GM15510 (cell line): ENCODE data around the gene ABHD2.

Source experiments
- POLR2A ChIP-seq: IDR thresholded peaks from 3 replicates; pipeline ENCODE4 v1.6.1; 2011; ENCODE audit warnings: borderline replicate concordance; ENCODE audit not compliant: insufficient read length; ENCODE audit errors: extremely low read depth

ABHD2 gene

DNA sequence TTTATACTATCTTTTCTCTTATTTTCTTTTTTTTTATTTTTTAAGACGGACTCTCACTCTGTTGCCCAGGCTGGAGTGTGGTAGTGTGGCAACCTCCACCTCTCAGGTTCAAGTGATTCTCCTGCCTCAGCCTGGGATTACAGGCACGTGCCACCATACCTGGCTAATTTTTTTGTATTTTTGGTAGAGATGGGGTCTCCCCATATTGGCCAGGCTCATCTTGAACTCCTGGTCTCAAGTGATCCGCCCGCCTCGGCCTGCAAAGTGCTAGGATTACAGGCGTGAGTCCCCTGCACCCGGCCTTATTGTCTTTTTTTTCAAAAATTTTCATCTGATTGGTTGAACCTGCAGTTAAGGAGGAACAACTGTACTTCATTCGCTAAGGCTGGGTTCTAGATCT is 21.8 kb downstream of the ABHD2 start:
- TF ChIP-seq POLR2A: no peak

DNA sequence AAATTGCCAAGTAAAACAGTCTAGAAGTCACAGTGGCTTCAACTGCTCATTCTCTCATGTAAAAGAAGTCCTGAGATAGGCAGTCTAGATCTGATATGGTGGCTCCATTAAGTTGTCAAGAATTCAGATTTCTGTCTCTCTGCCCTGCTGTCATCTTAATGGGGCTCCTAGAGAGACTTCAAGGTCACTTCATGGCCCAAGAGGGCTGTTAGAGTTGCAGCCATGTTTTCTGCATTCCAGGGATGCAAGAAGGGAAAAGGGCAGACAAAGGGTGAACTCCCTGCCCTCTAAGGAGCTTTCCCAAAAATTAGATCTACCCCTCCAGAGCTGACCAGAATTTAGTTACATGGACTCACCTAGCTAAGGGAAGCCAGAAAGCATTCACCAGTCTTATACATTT is 23.1 kb downstream of the ABHD2 start:
- TF ChIP-seq POLR2A: no peak

DNA sequence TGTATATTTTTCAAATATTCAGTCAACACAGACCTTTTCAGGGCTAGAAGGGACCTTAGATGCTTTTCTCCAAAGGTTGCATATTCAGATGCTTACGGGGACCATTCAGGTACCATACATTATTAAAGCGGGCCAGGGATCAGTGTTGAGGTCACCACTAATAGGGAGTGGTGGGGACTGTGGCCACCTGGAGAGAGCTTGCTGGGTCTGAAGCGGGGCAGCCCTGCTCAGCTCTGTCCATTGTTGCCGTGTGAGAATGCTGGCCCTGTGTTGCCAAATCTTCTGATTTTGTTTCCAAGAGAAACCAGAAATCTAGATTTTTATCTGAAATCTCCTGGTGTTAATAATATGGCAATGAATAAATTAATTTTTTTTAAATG is 23.7 kb downstream of the ABHD2 start:
- no peak for TF ChIP-seq POLR2A

DNA sequence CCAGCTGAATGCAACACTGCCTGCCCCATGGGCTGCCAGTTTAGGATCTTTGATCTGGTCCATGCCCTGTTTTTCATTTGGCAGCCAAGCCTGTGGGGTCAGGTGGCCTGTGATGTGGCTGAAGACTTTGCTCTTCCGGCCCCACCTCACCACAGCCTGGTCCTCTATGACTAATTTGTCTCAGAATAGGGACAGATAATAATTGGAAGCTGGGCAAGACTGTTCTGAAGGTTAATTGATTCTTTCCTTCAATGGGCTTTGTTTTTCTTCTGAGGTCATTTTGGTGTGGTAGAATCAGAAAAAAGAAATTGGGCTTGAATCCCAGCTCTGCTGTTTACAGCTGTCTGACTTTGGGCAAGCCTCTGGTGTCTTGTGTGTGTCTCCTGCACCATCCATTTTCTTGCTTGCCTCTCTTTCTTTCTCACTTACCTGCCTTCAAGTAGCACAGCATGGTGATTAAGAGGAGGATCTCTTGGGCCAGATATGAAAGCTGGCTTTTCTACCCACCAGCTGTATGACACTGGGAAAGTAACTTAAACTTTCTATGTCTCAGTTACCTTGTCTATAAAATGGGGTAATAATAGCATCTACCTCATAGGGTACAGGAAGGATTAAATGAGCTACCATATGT is 24.2 kb downstream of the ABHD2 start:
- TF ChIP-seq POLR2A: no peak

DNA sequence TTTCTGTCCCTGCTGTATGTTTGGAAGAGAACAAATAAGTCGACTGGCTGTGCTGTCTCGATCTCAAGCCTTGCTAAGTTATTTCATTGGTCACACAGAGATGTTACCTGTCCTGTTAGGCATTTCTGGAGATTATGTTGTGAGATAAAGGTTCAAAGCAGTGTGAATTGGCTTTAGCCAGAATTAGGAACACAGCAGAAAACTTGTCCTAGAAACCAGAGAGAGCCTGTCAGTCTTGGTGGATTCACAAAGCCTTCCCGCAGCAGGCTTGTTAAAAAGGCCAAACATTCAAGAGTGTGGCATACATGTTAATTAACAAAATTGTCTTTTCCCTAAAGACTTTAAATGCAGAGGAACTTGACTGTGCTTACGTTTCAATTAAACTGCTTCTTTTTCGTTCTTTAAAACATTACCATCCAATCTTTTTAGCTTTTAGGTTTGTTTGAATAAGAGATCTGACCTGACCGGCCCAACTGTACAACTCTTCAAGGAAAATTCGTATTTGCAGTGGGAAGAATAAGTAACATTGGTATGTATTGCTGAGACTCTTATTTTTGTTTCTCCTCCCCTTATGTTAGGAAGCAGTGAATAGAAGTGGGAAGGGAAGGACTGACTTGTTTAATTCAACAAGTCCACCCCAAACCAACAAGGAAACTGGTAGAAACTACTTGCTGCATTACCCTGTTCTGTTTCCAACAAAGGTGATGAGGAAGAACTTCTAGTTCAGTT is 25.2 kb downstream of the ABHD2 start:
- no peak for TF ChIP-seq POLR2A

DNA sequence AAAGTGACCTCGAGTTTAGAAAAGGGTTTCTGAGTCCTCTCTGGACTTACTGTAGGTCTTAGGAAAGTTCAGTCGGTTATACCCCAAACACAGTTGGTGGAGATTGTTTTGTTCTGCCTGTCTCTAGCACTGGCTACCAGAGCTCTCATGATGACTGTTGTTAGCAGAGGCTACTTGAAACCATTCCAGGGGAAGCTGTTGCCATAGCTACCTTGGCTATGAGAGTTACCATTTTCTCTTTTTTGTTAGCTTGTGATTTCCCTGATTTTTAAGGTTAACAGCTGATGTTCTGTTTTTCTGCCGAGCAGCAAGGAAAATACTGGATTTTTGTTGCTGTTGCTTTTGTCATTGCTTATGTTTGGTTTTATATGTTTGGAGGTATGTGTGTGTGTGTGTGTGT is 26.7 kb downstream of the ABHD2 start:
- TF ChIP-seq POLR2A: no peak

DNA sequence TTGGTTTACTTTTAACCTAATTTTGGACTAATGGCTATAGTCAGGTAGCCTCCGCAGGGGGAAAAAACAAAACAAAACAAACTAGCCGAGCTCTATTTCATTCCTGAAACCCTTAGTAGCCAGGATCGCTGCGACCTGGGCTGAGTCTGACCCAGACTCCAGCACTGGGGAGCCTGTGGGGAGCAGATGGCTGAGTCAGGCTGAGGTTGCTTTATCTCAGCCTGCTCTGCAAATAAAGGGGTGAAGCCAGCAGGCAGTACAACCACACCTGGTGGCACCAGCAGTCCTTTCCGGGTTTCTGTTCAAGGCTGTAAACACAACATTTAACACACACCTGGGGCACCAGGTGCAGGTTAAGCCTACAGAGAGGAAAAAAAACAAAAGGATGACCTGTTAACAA is 27.3 kb downstream of the ABHD2 start:
- TF ChIP-seq POLR2A: no peak

DNA sequence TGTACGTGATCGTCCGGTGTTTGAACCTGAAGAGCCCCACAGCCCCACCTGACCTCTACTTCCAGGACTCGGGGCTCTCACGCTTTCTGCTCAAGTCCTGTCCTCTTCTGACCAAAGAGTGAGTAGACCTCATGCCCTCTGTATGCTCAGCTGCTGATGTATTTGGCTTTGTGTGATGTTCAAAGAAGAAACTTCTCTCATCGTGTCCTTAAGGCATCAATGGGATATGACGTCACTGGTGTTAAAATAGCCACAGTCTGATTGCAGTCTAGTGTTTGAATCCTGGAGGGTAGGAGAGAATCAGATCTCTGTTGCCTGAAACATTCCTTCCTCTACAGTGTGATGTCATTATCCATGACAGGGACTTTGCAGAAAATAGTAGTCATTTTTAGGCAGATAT is 28.1 kb downstream of the ABHD2 start:
- no peak for TF ChIP-seq POLR2A

DNA sequence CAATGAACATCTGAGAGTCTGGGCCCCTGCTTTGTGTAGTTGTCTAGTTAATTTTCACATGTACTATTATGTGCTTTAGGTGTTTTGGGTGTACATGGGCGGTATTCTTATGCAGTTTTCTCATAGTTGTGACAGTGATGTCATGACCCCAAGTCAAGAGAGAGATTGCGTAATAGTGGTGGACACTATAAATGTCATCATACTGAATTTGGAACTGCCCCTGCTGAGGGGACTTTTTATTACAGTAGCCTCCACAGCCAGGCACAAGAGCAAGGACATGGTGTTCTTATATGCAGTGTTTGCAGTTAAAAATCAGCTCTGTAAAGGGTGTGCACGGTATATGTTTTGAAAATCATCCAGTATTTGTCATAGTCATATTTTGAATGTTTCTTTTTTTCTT is 29.5 kb downstream of the ABHD2 start:
- no peak for TF ChIP-seq POLR2A

DNA sequence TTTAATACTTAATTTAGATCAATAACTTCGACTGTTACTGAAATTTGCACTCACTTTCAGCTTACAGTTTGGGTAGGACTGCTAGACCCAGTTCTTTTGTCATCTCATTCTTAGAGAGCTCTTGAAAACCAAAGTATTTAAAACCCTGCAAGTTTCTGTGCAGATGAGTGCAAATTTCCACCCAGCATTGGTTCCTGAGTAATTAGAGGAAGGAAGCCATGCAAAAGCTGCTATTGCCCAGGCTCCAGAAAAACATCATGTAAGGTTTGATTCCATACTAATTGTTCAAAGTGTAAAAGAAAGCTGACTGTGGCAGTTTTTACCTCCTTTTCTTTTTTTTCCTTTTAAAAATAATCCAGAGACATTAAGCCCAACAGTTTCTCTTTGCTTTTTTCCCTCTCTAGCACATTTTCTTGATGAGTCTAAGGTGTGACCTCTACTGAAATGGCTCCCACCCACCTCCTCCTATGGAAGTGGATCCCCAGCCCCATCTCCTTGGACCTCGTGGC is 30.3 kb downstream of the ABHD2 start:
- TF ChIP-seq POLR2A: no peak

DNA sequence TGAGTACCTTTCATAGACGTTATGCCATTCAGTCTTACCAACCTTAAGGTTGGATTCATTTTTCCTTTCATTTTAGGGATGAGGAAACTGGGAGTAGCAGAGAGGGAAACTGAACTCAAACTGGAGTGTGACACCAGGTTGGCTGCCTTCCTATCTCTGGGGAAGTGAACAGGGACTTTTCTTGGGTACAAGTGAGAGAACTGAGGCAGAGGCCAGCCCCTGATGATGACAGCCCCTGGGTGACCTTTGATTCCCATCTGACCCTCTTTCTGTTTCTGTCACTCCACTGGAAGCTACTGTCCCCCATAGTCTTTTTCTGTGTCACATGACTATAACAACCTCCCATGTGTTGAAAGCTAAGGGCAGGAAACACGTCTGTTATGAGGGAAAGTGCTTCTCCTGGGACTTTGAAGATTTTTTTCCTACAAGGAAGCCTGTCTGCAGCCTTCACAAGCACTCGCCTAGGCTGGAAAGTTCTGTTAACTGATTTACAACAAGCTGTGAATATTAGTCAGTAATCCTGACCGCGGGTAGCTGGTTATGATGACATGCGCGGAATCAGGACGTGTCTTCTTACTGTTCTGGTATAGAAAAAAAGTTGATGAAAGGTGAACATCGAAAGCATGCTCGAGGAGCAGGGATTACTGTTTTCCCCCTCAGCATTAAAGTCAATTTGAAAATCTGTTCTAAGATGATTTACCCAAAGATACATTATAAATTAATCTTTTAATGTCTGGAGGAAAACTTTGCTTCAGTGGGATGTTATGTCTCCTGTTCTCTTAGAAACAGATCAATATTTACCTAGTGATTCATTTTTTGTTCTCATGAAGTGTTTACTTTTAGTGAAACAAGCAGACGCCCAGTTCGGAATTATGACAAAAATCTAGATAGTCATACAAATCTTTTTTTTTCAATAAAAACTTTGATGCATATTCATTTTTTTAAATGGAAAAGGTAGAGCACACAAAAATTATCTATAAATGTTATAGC is 31.5 kb downstream of the ABHD2 start:
- no peak for TF ChIP-seq POLR2A

DNA sequence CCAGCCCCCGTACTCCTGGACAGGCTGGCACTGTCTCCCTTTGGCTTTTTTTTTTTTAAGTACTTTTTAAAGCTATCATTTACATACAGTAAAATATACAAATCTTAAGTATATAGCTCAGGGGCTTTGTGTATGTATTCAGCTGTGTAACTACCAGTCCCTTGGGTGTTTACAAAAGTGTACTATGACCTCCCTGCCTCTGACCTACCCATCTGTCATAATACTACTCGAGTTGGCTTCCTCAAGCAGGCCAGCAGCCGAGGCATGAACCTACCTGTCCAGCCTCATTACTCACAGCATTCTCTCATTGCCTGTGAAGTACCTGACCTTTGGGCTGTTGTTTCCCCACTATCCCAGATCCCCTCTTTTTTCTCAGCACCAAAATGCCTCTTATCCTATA is 33.2 kb downstream of the ABHD2 start:
- TF ChIP-seq POLR2A: no peak

DNA sequence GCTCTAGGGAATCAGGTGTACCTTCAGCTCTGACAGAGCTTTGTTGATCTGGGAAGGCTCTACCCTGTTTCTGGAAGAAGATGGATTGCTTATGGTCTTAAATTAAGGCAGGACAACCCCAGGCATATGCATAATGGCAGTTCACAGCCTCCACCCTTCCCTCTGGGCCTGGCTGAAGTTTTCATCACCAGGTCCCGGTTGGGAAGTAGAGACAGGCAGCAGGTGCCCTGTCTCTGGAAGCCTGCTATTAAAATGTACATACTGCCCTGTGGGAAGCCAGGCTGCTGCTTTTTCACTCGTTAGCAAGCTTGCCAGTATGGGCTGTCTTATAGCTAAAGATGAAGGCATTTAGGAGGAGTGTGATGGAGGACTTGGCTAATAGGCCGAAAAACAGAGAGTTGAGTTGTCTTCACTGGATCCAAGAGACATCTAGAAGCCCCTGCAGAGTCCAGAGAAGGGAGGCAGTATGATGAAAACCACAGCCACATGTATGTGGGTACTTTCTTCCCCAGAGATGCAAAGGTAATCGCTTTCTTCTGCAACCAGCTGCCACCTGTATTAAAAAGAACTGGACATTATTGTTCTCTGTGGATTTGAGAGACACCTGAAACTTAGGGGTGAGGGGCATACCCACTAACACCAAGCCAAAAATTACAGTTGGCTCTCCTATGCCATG is 34.4 kb downstream of the ABHD2 start:
- TF ChIP-seq POLR2A: no peak

DNA sequence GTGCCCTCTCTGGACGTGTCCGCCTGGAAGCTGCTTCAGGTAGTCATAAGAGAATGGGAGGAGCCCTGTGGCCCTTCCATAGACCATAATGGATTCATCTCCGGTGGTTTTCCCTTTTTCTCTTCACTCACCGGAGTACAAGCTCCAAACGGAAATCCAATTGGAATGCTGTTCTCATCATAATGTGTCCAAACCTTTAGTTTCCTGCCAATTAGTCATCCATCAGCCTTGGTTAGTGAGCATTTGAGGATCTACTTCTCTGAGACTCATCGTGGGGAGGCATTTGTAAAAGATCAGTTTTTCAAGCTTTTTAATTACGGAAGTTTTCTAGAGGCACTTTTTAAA is 34.9 kb downstream of the ABHD2 start:
- TF ChIP-seq POLR2A: no peak
